Measurements from ENCODE around the gene COQ9. TPM values are rescaled to one million over a fixed set of nuclear protein-coding genes. Genes with fewer than 3 reads are reported as not detected.

COQ9 gene
- total RNA-seq, 1 experiment from 2014 or later = 67.4 TPM

DNA sequence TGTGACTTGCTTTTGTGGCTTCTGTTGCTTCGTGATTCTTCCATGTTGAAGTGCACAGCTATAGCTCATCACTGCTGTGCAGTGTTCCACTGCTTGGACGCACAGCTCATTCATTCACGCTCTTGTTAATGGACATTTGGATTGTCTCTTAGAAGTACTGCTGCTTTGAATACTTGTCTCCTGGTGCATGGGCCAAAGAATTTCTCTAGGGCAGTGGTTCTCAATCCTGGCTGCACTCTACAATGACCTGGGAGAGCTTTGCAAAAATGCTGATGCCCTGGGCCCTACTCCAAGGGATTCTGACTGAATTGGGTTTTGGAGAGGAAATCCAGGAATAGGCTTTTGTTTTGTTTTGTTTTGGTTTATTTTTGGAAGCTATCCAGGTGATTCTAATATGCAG lies 22.7 kb upstream of the COQ9 start:
- H3K36me3 ChIP-seq (ENCODE audit: low read depth, low read length) = no peaks in the 10 kb centered on the region; the same call in 1 of the 2 replicates
- no peaks in the 10 kb centered on the region for H3K79me2 ChIP-seq (ENCODE audit: low read length)
- H3K4me3 ChIP-seq (ENCODE audit: low read length) = no peak overlapping the region
- POLR2A ChIA-PET (ENCODE audit: unreplicated experiment) = no interaction called here
- no TSS peak for BruUV-seq (replicated peaks)
- H3K9me2 ChIP-seq (replicated peaks; ENCODE audit: low read length) = no peaks in the 10 kb centered on the region
- intact Hi-C loops (cut with micrococcal nuclease) = no loop called here
- H3K4me2 ChIP-seq (ENCODE audit: low read length) = no peak overlapping the region
- H4K20me1 ChIP-seq (ENCODE audit: low read length) = no peaks in the 10 kb centered on the region
- no peak overlapping the region for H2AFZ ChIP-seq (ENCODE audit: low read length)
- no peaks in the 10 kb centered on the region for H3K27me3 ChIP-seq (ENCODE audit: low read length)
- no peak overlapping the region for H3K9ac ChIP-seq (ENCODE audit: low read length)
- TF ChIP-seq EZH2 (IDR thresholded peaks at IDR 0.05; ENCODE audit: low read length, unreplicated experiment) (no peak), EZH2phosphoT487 (IDR thresholded peaks at IDR 0.05; ENCODE audit: borderline replicate concordance, low read length) (no peak)
- TF ChIP-seq, protein P1, sequence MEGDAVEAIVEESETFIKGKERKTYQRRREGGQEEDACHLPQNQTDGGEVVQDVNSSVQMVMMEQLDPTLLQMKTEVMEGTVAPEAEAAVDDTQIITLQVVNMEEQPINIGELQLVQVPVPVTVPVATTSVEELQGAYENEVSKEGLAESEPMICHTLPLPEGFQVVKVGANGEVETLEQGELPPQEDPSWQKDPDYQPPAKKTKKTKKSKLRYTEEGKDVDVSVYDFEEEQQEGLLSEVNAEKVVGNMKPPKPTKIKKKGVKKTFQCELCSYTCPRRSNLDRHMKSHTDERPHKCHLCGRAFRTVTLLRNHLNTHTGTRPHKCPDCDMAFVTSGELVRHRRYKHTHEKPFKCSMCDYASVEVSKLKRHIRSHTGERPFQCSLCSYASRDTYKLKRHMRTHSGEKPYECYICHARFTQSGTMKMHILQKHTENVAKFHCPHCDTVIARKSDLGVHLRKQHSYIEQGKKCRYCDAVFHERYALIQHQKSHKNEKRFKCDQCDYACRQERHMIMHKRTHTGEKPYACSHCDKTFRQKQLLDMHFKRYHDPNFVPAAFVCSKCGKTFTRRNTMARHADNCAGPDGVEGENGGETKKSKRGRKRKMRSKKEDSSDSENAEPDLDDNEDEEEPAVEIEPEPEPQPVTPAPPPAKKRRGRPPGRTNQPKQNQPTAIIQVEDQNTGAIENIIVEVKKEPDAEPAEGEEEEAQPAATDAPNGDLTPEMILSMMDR (conservative IDR thresholded peaks at IDR 0.05; ENCODE audit: low read depth, low read length) = no peak
- H3F3A ChIP-seq (ENCODE audit: low read length, unreplicated experiment) = no peaks in the 10 kb centered on the region
- no peaks in the 10 kb centered on the region for H3K9me3 ChIP-seq (ENCODE audit: low read length)
- H3K27ac ChIP-seq (ENCODE audit: low read length) = no peak overlapping the region
- ATAC-seq (no peak), DNase-seq (no peak)
- CTCF ChIA-PET = no interaction called here
- no peaks in the 10 kb centered on the region for H3K4me1 ChIP-seq (ENCODE audit: insufficient read depth, low read length)

DNA sequence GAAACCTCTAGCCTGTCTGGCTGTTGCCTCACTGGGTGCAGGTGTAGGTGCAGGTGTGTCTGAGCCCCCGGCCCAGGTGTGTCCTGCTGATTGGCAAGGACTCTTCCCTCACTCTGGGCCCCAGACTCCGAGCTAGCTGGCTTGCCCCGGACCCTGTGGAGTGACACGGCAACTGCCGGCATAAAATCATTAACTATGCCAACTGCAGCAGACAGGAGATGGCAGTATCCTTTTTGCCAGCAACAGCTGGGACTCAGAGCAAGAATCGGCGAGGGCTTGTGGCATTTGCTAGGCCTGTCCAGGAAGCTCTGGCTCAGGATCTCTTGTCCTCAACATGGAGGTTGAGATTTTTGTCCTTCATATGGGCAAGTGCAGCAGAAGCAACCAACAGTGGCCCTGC lies 20.9 kb upstream of the COQ9 start:
- H3K4me3 ChIP-seq (ENCODE audit: low read length) = no peak overlapping the region
- intact Hi-C loops (cut with micrococcal nuclease) = no loop called here
- no peaks in the 10 kb centered on the region for H3F3A ChIP-seq (ENCODE audit: low read length, unreplicated experiment)
- BruUV-seq (replicated peaks) = no TSS peak
- no peaks in the 10 kb centered on the region for H3K9me2 ChIP-seq (replicated peaks; ENCODE audit: low read length)
- H4K20me1 ChIP-seq (ENCODE audit: low read length) = no peaks in the 10 kb centered on the region
- H3K4me1 ChIP-seq (ENCODE audit: insufficient read depth, low read length) = no peaks in the 10 kb centered on the region
- H3K27ac ChIP-seq (ENCODE audit: low read length) = no peak overlapping the region
- ATAC-seq (no peak), DNase-seq (no peak)
- POLR2A ChIA-PET (ENCODE audit: unreplicated experiment) = no interaction called here
- no peak overlapping the region for H3K4me2 ChIP-seq (ENCODE audit: low read length)
- no peaks in the 10 kb centered on the region for H3K79me2 ChIP-seq (ENCODE audit: low read length)
- H3K27me3 ChIP-seq (ENCODE audit: low read length) = no peaks in the 10 kb centered on the region
- CTCF ChIA-PET = no interaction called here
- H2AFZ ChIP-seq (ENCODE audit: low read length) = no peak overlapping the region
- peaks cover 6% of the 10 kb centered on the region for H3K36me3 ChIP-seq (ENCODE audit: low read depth, low read length)
- no peak for TF ChIP-seq EZH2phosphoT487 (IDR thresholded peaks at IDR 0.05; ENCODE audit: borderline replicate concordance, low read length)
- TF ChIP-seq, protein P1 (conservative IDR thresholded peaks at IDR 0.05; ENCODE audit: low read depth, low read length) = no peak
- H3K9me3 ChIP-seq (ENCODE audit: low read length) = no peaks in the 10 kb centered on the region
- no peak overlapping the region for H3K9ac ChIP-seq (ENCODE audit: low read length)

DNA sequence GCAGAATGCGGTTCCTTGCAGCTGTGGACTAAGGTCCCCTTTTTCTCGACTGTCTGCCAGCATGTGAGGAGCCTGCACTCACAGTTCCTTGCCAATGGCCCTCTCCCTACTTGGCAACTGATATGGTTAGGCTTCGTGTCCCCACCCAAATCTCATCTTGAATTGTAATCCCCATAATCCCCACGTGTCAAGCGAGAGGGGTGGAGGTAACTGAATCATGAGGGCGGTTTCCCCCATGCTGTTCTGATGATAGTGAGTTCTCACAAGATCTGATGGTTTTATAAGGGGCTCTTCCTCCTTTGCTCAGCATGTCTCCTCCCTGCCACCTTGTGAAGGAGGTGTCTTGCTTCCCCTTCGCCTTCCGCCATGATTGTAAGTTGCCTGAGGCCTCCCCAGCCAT lies 20.0 kb upstream of the COQ9 start:
- ChIA-PET POLR2A (ENCODE audit: unreplicated experiment) (no interaction called here), CTCF (no interaction called here)
- H3K27ac ChIP-seq (ENCODE audit: low read length) = no peak overlapping the region
- H3F3A ChIP-seq (ENCODE audit: low read length, unreplicated experiment) = no peaks in the 10 kb centered on the region
- no peaks in the 10 kb centered on the region for H3K27me3 ChIP-seq (ENCODE audit: low read length)
- no peak overlapping the region for H3K4me2 ChIP-seq (ENCODE audit: low read length)
- peaks cover 6% of the 10 kb centered on the region for H3K36me3 ChIP-seq (ENCODE audit: low read depth, low read length)
- TF ChIP-seq, protein P1 (conservative IDR thresholded peaks at IDR 0.05; ENCODE audit: low read depth, low read length) = no peak
- TF ChIP-seq EZH2 (IDR thresholded peaks at IDR 0.05; ENCODE audit: low read length, unreplicated experiment) (no peak), EZH2phosphoT487 (IDR thresholded peaks at IDR 0.05; ENCODE audit: borderline replicate concordance, low read length) (no peak)
- no peaks in the 10 kb centered on the region for H4K20me1 ChIP-seq (ENCODE audit: low read length)
- no peak for ATAC-seq
- intact Hi-C loops (cut with micrococcal nuclease) = no loop called here
- H3K79me2 ChIP-seq (ENCODE audit: low read length) = no peaks in the 10 kb centered on the region
- BruUV-seq (replicated peaks) = no TSS peak
- H3K9me3 ChIP-seq (ENCODE audit: low read length) = no peaks in the 10 kb centered on the region
- DNase-seq = no peak
- H2AFZ ChIP-seq (ENCODE audit: low read length) = no peak overlapping the region
- no peak overlapping the region for H3K9ac ChIP-seq (ENCODE audit: low read length)
- H3K9me2 ChIP-seq (replicated peaks; ENCODE audit: low read length) = no peaks in the 10 kb centered on the region
- H3K4me1 ChIP-seq (ENCODE audit: insufficient read depth, low read length) = no peaks in the 10 kb centered on the region
- no peak overlapping the region for H3K4me3 ChIP-seq (ENCODE audit: low read length)
